Tibial nerve (tissue), 3 donors: ENCODE results near the gene EPSTI1.

ENCODE experiments used
- CTCF ChIP-seq, 5 experiments: fragments of 200-600 bp in 3 of 5; fragments of 450-650 bp in 2 of 5; sonication (generic) in 3 of 5; IDR thresholded peaks; one replicate each; pipeline ENCODE4 v1.5.1; 2016 to 2019; ENCODE audit warnings: antibody characterized with exemption in 5 of 5, mild to moderate bottlenecking in 3 of 5, moderate library complexity in 2 of 5
- POLR2A ChIP-seq, 2 donors: fragments of 450-650 bp; IDR thresholded peaks; one replicate each; pipeline ENCODE4 v1.6.1; 2017; ENCODE audit warnings: antibody characterized with exemption in 2 of 2, mild to moderate bottlenecking in 2 of 2, moderate library complexity in 2 of 2

GRCh38 chr13:42907745-42908144 is 84.3 kb downstream of the EPSTI1 start:
- no peak for TF ChIP-seq POLR2A (IDR thresholded peaks at IDR 0.05)
- TF ChIP-seq CTCF (IDR thresholded peaks at IDR 0.05) = no peak
